ENCODE results near the gene DGAT2.

Gene DGAT2

GRCh38 chr11:75757651-75758050, 10.9 kb upstream of the DGAT2 start:
- no peak for DNase-seq

- no peak for DNase-seq
These were observed 8.7 kb upstream of the DGAT2 start for GRCh38 chr11:75759832-75760231.

GRCh38 chr11:75760243-75760642, 8.3 kb upstream of the DGAT2 start:
- no peak for DNase-seq

GRCh38 chr11:75760710-75761493, 7.7 kb upstream of the DGAT2 start:
- no peak for DNase-seq

GRCh38 chr11:75762158-75762557, 6.4 kb upstream of the DGAT2 start:
- DNase-seq = no peak

- no peak for DNase-seq
These were observed 5.7 kb upstream of the DGAT2 start for GRCh38 chr11:75762885-75763284.

DNA sequence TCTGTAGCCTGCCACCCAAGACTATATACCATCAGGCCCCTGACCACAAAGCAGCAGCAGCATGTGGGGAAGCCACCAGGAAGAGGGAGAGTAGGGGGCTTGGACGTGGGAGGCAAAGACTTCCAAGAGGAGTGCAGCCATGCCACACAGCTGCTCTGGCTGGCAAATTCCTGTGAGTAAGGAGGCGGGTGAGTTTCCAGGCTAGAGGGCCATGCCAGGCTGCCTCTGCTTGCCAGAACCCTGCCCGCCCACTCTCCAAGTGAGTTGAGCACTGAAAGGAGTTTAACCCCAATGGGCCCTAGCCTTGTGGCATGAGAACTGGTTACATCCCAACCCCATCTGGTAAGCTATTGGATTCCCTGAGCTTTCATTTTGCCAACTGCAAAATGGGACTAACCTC, 4.7 kb upstream of the DGAT2 start:
- DNase-seq = no peak

DNA sequence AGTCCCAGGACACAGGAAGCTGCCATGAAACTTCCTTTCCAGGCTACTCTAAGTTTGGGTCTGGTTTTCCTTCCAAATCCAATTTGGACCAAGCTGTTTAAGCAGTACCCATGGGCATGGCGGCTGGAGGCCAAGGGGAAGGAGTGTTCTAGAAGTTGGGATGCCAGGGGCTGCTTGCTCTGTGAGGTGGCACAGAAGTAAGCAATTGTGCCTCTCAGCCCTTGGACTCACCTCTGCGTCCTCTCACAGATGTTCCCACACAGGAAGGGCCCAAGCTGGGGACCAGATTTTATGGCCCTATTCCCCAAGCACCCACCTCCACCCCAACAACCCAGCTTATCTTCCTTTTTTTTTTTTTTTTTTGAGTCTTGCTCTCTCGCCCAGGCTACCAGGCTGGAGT, 3.5 kb upstream of the DGAT2 start:
- DNase-seq = no peak

DNA sequence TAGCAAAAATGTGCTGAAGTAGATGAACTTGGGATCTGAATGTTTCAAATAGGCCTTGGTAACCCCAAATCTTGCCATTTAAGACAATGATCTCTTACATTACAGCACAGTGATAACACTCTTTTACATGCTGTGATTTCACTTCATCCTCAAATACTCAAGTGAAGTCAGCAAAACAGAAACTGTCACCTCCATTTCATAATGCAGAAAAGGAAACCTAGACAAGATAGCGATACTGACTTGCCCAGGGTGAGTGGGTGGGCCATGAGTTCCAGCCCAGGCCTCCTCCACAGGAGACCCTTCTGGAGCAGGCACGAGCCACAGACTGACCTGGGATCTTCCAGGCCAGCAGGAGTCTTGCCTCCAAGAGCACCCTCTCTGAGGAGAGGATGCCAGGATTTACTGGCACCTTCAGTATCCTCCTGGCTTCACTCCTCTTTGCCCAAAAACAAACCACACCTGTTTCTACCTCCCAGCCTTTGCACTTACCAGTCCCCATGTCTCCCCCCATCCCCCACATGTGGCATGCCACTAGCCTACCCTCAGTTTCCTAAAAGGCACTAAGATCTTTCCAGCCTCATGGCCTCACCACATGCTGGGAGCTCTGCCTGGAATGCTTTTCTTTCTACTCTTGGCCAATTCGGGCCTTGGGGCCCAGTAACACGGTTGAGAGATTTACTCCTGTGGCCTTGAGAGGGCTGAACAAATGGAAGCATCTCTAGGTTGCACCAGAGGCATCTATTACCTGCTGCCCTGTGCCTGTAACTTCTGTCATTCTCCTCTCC, 1.9 kb upstream of the DGAT2 start:
- no peak for DNase-seq

DNA sequence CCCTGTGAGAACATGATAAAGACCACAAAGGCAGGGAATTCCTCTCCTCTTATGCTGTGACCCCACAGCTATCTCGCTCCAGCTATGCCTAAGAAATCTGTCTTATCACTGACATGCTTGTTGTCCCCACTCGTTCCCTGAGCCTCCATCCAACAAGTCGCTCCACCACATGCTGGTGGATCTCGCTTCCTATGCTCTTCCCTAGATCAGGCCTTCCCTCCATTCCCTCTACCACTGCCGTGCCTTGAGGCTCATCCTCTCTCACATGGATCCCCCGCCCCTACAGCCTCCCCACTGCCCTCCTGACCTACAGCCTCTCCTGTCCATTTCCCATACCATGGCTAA, 1.4 kb upstream of the DGAT2 start:
- no peak for DNase-seq

DNA sequence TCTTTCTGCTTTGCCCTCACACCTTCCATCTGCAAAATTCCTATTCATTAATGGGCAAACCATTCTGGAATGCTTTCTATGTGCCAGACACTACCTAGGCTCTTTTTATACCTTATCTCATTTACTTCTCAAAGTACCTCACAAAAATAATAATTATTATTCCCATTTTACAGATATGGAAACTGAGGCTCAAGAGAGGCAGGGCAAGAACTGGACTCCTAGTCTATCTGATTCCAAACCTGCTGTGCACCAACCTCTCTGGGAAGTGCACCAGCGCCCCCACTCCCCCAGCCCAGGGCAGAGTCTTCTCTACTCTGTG, 826 bp upstream of the DGAT2 start:
- no peak for DNase-seq

DNA sequence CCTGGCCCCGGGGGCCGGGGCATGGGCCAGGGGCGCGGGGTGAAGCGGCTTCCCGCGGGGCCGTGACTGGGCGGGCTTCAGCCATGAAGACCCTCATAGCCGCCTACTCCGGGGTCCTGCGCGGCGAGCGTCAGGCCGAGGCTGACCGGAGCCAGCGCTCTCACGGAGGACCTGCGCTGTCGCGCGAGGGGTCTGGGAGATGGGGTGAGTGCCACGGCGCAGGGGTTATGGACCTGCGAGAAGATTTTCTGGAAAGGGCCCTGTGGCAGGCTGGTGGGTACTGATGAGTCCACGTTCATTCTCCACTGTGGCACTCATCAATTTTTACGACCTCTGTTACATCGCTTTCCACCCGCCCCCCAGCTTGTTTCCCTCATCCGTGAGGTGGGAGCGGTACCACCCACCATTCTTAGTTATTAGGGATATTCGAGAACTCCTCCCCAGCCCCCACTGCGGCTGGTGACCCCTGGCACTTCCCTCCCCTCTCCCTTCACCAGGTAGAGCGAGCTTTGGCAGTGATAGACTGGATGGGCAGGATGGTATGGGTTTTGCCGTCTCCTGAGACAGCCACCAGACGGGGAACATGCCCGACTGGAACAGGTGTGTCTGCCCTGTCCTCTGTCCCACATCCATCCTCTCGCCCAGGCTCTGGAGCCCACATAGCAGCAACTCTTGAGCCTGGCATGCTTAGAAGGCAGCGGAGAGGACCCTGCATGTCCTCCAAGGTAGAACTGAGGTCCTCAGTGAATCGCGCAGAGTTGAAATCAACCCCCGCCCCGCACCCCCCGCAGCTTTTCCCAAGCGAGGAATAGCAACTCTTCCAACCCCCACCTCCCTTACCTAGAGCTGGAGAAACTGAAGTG, 562 bp downstream of the DGAT2 start:
- DNase-seq = no peak

DNA sequence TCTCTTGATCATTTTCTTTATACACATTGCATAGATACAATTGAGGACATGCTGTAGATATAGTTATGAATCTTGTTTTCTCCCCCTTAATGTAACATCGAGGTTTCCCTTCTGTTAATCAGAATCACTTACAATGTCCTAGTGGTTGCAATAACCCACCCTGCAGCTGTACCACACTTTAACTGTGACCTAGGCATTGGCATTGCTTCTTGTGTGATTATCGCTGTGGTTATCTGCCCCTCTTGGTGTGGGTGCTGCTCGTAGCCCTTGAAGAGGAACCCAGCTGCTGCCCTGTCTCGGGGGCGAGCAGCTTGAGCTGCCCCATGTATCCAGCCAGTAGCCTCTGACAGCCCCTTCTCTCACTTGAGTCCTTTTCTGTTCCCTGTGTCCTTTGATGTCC, 1.5 kb downstream of the DGAT2 start:
- no peak for DNase-seq

DNA sequence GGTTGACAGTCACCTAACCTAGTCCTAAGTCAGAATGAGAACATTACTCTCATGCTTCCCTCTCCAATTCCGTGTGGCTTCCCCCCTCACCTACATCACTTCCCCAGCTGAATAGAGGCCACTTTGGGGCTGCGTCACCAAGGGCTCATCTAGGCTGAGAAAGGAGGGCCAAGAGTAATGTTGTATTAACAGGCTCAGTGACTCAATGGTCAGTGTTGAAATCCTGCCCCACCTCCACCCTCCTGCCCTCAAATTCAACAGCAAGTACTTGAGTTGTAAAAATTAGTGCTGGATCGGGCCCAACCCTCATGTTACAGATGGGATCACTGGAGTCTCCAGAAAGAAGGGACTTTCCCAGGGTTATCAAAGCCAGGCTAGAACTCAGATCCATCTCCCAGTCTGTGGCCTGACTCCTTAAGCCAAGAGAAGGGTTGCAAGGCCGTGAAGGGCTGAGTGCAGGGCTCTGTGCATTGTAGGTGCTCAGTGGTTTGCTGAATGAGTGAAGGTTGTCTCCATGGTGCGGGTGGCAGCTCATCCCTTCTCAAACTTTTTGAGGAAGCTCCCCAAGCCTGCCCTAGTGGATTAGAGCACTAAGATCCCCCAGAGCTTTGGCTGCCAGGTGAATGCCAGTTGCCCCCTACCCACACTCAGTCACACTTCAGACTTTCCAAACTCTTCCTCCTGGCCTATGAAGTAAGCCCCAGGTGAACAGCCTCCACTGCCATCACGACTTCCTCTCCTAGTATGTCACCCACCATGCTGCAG, 3.2 kb downstream of the DGAT2 start:
- DNase-seq = no peak

DNA sequence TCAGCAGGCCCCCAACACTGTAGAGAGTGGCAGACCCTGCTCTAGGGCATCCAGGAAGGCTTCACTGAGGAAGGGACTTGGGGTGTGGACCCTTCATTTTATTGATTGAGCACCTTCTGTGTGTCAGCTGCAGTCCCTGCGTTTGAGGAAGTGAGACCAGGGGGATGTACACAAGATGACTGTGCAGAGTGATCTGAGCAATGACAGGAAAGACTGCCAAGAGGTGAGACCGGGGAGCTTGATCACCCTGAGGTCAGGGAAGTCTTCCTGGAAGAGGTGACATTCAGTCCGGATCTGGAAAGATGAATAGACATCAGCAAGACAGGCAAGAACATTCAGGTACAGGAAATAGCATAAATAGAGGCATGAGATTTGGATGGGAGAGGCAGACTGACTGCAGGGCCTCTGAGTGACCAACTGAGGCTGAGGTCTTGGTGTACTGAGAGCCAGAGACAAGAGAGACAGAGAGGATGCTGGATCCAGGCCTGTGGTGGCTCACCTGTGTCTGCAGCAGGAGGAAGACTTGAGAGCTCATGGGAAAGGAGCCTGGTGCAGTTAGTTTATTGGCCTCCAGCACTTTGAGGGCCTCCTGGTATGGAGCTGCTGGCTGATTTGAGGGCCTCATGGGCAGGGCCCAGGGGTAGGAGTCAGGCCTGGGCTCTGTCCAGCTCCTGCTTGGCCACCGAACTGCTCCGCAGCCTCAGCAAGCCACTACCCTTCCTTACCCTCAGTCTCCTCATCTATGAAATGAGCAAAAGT, 5.2 kb downstream of the DGAT2 start:
- DNase-seq = no peak

- DNase-seq = no peak
These were observed 6.5 kb downstream of the DGAT2 start for GRCh38 chr11:75775056-75775455.

- DNase-seq = no peak
These were observed 8.0 kb downstream of the DGAT2 start for GRCh38 chr11:75776546-75776945.

DNA sequence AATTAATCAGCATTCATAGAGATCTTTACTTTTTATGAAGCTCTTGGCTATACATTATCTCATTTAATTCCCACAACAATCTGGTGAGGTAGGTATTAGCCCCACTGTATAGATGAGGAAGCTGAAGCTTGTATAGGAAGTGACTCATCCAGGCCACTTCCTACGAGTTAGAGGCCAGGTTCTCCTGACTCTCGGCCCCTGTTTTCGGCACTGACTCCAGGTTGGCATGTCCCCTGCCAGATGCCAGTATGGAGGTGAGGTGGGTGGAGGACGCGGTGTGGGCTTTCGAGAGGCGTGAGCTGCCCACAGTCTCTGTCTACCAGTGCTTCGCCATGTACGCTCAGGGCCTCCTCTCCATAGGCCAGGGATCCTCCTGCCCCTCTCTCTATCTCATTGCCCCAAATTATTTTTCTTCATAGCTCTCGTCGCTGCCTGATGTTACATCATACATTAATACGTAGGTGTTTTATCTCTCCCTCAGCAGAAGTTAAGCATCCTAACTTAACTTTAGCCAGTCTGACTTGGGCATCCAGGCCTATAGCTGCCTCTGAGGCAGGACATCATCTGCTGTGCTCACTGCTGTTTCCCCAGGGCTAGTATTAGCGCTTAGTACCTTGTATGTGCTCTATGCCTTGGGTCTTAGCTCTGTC, 9.0 kb downstream of the DGAT2 start:
- DNase-seq = no peak

GRCh38 chr11:75778962-75779361, 10.4 kb downstream of the DGAT2 start:
- no peak for DNase-seq

DNA sequence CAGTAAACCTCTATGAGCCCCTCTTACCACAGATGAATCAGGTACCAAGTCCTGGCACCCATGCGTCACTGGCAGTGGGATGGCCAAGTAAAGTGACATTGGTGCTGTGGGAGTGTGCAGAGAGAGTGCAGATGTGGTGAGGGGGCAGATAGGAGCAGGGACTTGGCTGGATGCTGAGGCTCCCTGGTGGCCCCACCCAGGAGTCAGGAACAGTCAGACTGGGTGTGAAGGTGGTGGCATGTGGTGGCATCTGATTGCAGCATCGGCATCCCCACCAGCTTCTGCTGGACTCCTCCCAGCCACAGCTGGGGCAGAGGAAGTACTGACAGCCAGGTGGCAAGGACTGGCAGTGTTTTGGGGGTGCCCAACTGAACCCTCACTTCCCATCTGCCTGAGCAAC, 11.4 kb downstream of the DGAT2 start:
- DNase-seq = no peak

- no peak for DNase-seq
These were observed 12.3 kb downstream of the DGAT2 start for GRCh38 chr11:75780888-75781287.

- DNase-seq = no peak
These were observed 12.7 kb downstream of the DGAT2 start for GRCh38 chr11:75781296-75781695.

All from effector CD4-positive, alpha-beta T cell (primary cell).